Superior temporal gyrus (tissue), 1 donor: ENCODE data around the gene DPYSL3.

Experiments
- DNase-seq: peaks from one replicate; pipeline ENCODE4 v3.0.0-alpha.2; 2016; ENCODE audit errors: extremely low spot score

The DPYSL3 gene

GRCh38 chr5:147403651-147404640, 105.9 kb downstream of the DPYSL3 start:
- DNase-seq: peak; percentile 36

GRCh38 chr5:147400881-147401280, 109.0 kb downstream of the DPYSL3 start:
- DNase-seq: no peak

GRCh38 chr5:147400126-147400809, 109.6 kb downstream of the DPYSL3 start:
- DNase-seq: no peak

- no peak for DNase-seq
Measured at GRCh38 chr5:147398860-147399259, 111.0 kb downstream of the DPYSL3 start.

GRCh38 chr5:147397616-147398015, 112.3 kb downstream of the DPYSL3 start:
- DNase-seq: no peak

GRCh38 chr5:147396070-147396823, 113.6 kb downstream of the DPYSL3 start:
- no peak for DNase-seq

GRCh38 chr5:147393874-147394672, 115.8 kb downstream of the DPYSL3 start:
- no peak for DNase-seq

GRCh38 chr5:147391781-147392180, 118.1 kb downstream of the DPYSL3 start:
- DNase-seq: no peak

- no peak for DNase-seq
Measured at GRCh38 chr5:147390654-147391225, 119.1 kb downstream of the DPYSL3 start.

- no peak for DNase-seq
Measured at GRCh38 chr5:147388184-147389108, 121.4 kb downstream of the DPYSL3 start.

- DNase-seq: no peak
Measured at GRCh38 chr5:147387109-147387508, 122.8 kb downstream of the DPYSL3 start.

GRCh38 chr5:147384346-147385193, 125.3 kb downstream of the DPYSL3 start:
- DNase-seq: no peak

- no peak for DNase-seq
Measured at GRCh38 chr5:147382776-147383175, 127.1 kb downstream of the DPYSL3 start.

GRCh38 chr5:147381555-147381954, 128.3 kb downstream of the DPYSL3 start:
- no peak for DNase-seq

GRCh38 chr5:147377682-147378081, 132.2 kb downstream of the DPYSL3 start:
- no peak for DNase-seq

- no peak for DNase-seq
Measured at GRCh38 chr5:147375151-147375550, 134.7 kb downstream of the DPYSL3 start.

GRCh38 chr5:147373328-147373727, 136.5 kb downstream of the DPYSL3 start:
- no peak for DNase-seq

- DNase-seq: no peak
Measured at GRCh38 chr5:147372191-147372590, 137.7 kb downstream of the DPYSL3 start.

GRCh38 chr5:147371290-147371689, 138.6 kb downstream of the DPYSL3 start:
- DNase-seq: no peak
